Choroid plexus epithelial cell (primary cell): ENCODE results near the gene GTPBP6.

Source experiments
- DNase-seq: peaks from one replicate; pipeline ENCODE4 v3.0.0-alpha.2; 2010; ENCODE audit warnings: low read depth
- H3K4me3 ChIP-seq: 2 replicates; pipeline ENCODE4 v1.5.1; 2011; ENCODE audit warnings: low read depth, mild to moderate bottlenecking, control low read depth, low read length, moderate library complexity
- CTCF ChIP-seq: conservative IDR thresholded peaks from 2 replicates; pipeline ENCODE4 v1.5.1; 2011; ENCODE audit warnings: low read depth, mild to moderate bottlenecking, control low read depth, inconsistent platforms, low read length, moderate library complexity

GTPBP6 gene

GRCh38 chrX:334331-334891, 15.8 kb upstream of the GTPBP6 start:
- no peak for DNase-seq
- H3K4me3 ChIP-seq: no peak overlapping the region
- no peak for TF ChIP-seq CTCF

- TF ChIP-seq CTCF: no peak
- no peak overlapping the region for H3K4me3 ChIP-seq
- DNase-seq: no peak
Observed at GRCh38 chrX:333611-334311, 15.2 kb upstream of the GTPBP6 start.

- no peak overlapping the region for H3K4me3 ChIP-seq
- no peak for DNase-seq
- no peak for TF ChIP-seq CTCF
Observed at GRCh38 chrX:332916-333610, 14.5 kb upstream of the GTPBP6 start.

GRCh38 chrX:332496-332860, 13.9 kb upstream of the GTPBP6 start:
- no peak for TF ChIP-seq CTCF
- H3K4me3 ChIP-seq: no peak overlapping the region
- no peak for DNase-seq

GRCh38 chrX:331825-332495, 13.4 kb upstream of the GTPBP6 start:
- no peak for TF ChIP-seq CTCF
- DNase-seq: no peak
- no peak overlapping the region for H3K4me3 ChIP-seq

GRCh38 chrX:331151-331824, 12.7 kb upstream of the GTPBP6 start:
- peak; percentile 56 for DNase-seq
- TF ChIP-seq CTCF: no peak
- H3K4me3 ChIP-seq: peak overlapping the region; percentile 3
